GM23338 (cell line): ENCODE measurements around the gene WDR45B. TPM values are rescaled to one million over a fixed set of nuclear protein-coding genes. Genes with fewer than 3 reads are reported as not detected.
A peak's percentile ranks its signal among the peaks of the same experiment; 100 is the strongest.

Experiments
- ATAC-seq: fragments of 200-7000 bp; cut with Tn5 transposase; 3 replicates; pipeline ENCODE4 v1.9.1; 2020
- DNase-seq: peaks from one replicate; pipeline ENCODE4 v3.0.0-alpha.2; 2015; ENCODE audit warnings: low spot score
- H2AFZ ChIP-seq: fragments of 200-600 bp; sonication (generic); 2 replicates; pipeline ENCODE4 v1.8.0; 2016; ENCODE audit warnings: antibody characterized with exemption, mild to moderate bottlenecking, moderate library complexity
- H3F3A ChIP-seq: fragments of 200-600 bp; sonication (generic); replicated peaks from 2 replicates; pipeline ENCODE4 v1.8.0; 2017; ENCODE audit warnings: antibody characterized with exemption, mixed run types, low read depth
- H3K27ac ChIP-seq: fragments of 200-600 bp; sonication (generic); 2 replicates; pipeline ENCODE4 v1.6.1; 2016; ENCODE audit warnings: low read depth
- H3K27me3 ChIP-seq: fragments of 200-600 bp; sonication (generic); 2 replicates; pipeline ENCODE4 v1.8.0; 2016; ENCODE audit warnings: mild to moderate bottlenecking, mixed run types, moderate library complexity; ENCODE audit not compliant: insufficient read depth
- H3K36me3 ChIP-seq: fragments of 200-600 bp; sonication (generic); 2 replicates; pipeline ENCODE4 v1.8.0; 2016; ENCODE audit warnings: mild to moderate bottlenecking; ENCODE audit not compliant: insufficient read depth
- H3K4me1 ChIP-seq: fragments of 200-600 bp; sonication (generic); 2 replicates; pipeline ENCODE4 v1.8.0; 2016; ENCODE audit warnings: mild to moderate bottlenecking, moderate library complexity; ENCODE audit not compliant: insufficient read depth
- H3K4me2 ChIP-seq: fragments of 200-600 bp; sonication (generic); 2 replicates; pipeline ENCODE4 v1.7.1; 2017; ENCODE audit warnings: mixed run types
- H3K4me3 ChIP-seq: fragments of 200-600 bp; sonication (generic); 2 replicates; pipeline ENCODE4 v1.6.1; 2016; ENCODE audit warnings: mixed run types
- H3K79me2 ChIP-seq: fragments of 200-600 bp; sonication (generic); replicated peaks from 2 replicates; pipeline ENCODE4 v1.8.0; 2017; ENCODE audit warnings: mild to moderate bottlenecking; ENCODE audit not compliant: insufficient read depth
- H3K9me2 ChIP-seq: fragments of 200-600 bp; sonication (generic); 2 replicates; pipeline ENCODE4 v1.8.0; 2017; ENCODE audit not compliant: insufficient read depth
- H4K20me1 ChIP-seq: fragments of 200-600 bp; sonication (generic); replicated peaks from 2 replicates; pipeline ENCODE4 v1.8.0; 2017; ENCODE audit warnings: mild to moderate bottlenecking; ENCODE audit not compliant: insufficient read depth
- H3K27ac Mint-ChIP-seq: 2 replicates; pipeline ENCODE4 v1.8.0; 2020; ENCODE audit warnings: inconsistent platforms, mild to moderate bottlenecking, moderate library complexity, mixed read lengths
- H3K27me3 Mint-ChIP-seq: 3 replicates; pipeline ENCODE4 v1.8.0; 2022; ENCODE audit warnings: low read depth, mild to moderate bottlenecking, moderate library complexity, mixed read lengths, inconsistent platforms; ENCODE audit not compliant: insufficient read depth, poor library complexity
- H3K36me3 Mint-ChIP-seq: 3 replicates; pipeline ENCODE4 v1.8.0; 2021; ENCODE audit warnings: low read depth, mild to moderate bottlenecking, inconsistent platforms, moderate library complexity, mixed read lengths
- H3K4me1 Mint-ChIP-seq: 3 replicates; pipeline ENCODE4 v1.8.0; 2020; ENCODE audit warnings: mild to moderate bottlenecking, inconsistent platforms, mixed read lengths
- H3K4me3 Mint-ChIP-seq: 3 replicates; pipeline ENCODE4 v1.8.0; 2021; ENCODE audit warnings: moderate library complexity, mild to moderate bottlenecking, inconsistent platforms, mixed read lengths
- H3K9me3 Mint-ChIP-seq: 3 replicates; pipeline ENCODE4 v1.8.0; 2020; ENCODE audit warnings: moderate library complexity, mild to moderate bottlenecking, inconsistent platforms, mixed read lengths
- ETS1 ChIP-seq: IDR thresholded peaks from 2 replicates; pipeline ENCODE4 v1.6.1; 2016; ENCODE audit warnings: antibody characterized with exemption
- EZH2phosphoT487 ChIP-seq: fragments of 200-600 bp; sonication (generic); IDR thresholded peaks from one replicate; pipeline ENCODE4 v1.8.1; 2018; ENCODE audit warnings: antibody characterized with exemption; ENCODE audit not compliant: unreplicated experiment
- JUNB ChIP-seq: IDR thresholded peaks from one replicate; pipeline ENCODE4 v1.6.1; 2016; ENCODE audit warnings: antibody characterized with exemption; ENCODE audit not compliant: unreplicated experiment
- REST ChIP-seq: IDR thresholded peaks from one replicate; pipeline ENCODE4 v1.6.1; 2018; ENCODE audit warnings: antibody characterized with exemption; ENCODE audit not compliant: unreplicated experiment
- ZNF331 ChIP-seq: fragments of 250-450 bp; sonication (Bioruptor Pico); IDR thresholded peaks from 2 replicates; pipeline ENCODE4 v1.5.0; 2020; ENCODE audit warnings: low read depth, mild to moderate bottlenecking, moderate library complexity
- ZNF462 ChIP-seq: fragments of 250-450 bp; sonication (Bioruptor Pico); IDR thresholded peaks from 2 replicates; pipeline ENCODE4 v1.5.0; 2020; ENCODE audit warnings: mild to moderate bottlenecking, moderate library complexity
- polyA plus RNA-seq: library from polyadenylated mRNA; unstranded; fragments of >200 nt; fragmentation: Nextera tagmentation; extraction: Ambion mirVana; gene quantifications from 2 replicates; pipeline ENCODE4 v1.2.1, GENCODE V29; 2016
- total RNA-seq: library from RNA; depleted of rRNA; stranded (reverse); fragments of >200 nt; shearing (Covaris generic); gene quantifications from 2 replicates; pipeline ENCODE4 v1.2.3, GENCODE V29; 2014

WDR45B gene
- total and polyA plus RNA-seq, 2 experiments from 2014 or later, result 69.4 to 96.4 TPM

GRCh38 chr17:82611140-82612058, 36.8 kb downstream of the WDR45B start (continued):
- TF ChIP-seq ZNF462, result no peak

- ATAC-seq, result no peak
- 0 out of 2 replicates have a peak overlapping the region, but pooled peaks have one; percentile 72 for H3K27ac ChIP-seq
- H2AFZ ChIP-seq, result no peak overlapping the region
- no peak for TF ChIP-seq REST
- TF ChIP-seq ETS1, result no peak
- TF ChIP-seq JUNB, result no peak
- no peak for TF ChIP-seq ZNF331 (CRISPR knock-in tag)
- no peak for TF ChIP-seq EZH2phosphoT487
- no peak overlapping the region for H3K4me3 ChIP-seq
- Mint-ChIP-seq H3K36me3 (peaks cover 60% of the 10 kb centered on the region), H3K4me3 (no peak overlapping the region), H3K27ac (no peak overlapping the region), H3K9me3 (peaks cover 9% of the 10 kb centered on the region; the same call in 2 of the 3 replicates), H3K4me1 (peaks cover 7% of the 10 kb centered on the region), H3K27me3 (peaks cover 10% of the 10 kb centered on the region)
- no peak for DNase-seq
- 0 out of 2 replicates have a peak, but pooled peaks cover 3% of the 10 kb centered on the region for H3F3A ChIP-seq
- no peaks in the 10 kb centered on the region for H3K9me2 ChIP-seq
- H4K20me1 ChIP-seq, result no peaks in the 10 kb centered on the region; the same call in 1 of the 2 replicates
- H3K36me3 ChIP-seq, result peaks cover 7% of the 10 kb centered on the region
- H3K4me2 ChIP-seq, result no peak overlapping the region
- H3K27me3 ChIP-seq, result no peaks in the 10 kb centered on the region
- H3K4me1 ChIP-seq, result peaks cover 4% of the 10 kb centered on the region; the same call in 1 of the 2 replicates
- H3K79me2 ChIP-seq, result no peaks in the 10 kb centered on the region
These were observed 38.6 kb downstream of the WDR45B start for GRCh38 chr17:82609655-82610054.
